Measurements from ENCODE around the gene TOX2. TPM values are rescaled to one million over a fixed set of nuclear protein-coding genes. Genes with fewer than 3 reads are reported as not detected.
A peak's percentile ranks its signal among the peaks of the same experiment; 100 is the strongest.

The TOX2 gene
- total RNA-seq, 1 donor from 2014 or later, result not detected

DNA sequence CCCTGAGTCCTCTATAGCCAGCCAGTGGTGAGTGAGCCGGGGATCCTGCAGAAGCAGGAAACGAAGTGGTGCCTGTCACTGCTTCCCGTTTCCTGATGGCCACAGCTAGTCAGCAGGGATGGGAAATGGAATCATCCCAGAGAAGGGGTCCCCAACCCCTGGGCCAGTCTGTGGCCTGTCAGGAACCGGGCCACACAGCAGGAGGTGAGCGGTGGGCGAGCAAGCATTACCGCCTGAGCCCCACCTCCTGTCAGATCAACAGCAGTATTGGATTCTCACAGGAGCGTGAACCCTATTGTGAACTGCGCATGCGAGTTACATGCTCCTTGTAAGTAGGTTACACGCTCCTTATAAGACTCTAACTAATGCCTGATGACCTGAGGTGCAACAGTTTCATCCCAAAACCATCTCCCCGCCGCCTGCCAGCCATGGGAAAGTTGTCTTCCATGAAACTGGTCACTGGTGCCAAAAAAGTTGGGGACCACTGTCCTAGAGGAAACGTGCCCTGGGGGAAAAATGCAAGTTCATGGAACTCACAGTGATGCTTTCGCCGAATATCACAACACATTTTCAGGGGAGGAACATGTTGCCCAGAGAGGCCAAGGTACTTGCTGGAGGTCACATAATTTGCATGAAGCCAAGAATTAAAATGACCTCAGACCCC is 158.5 kb downstream of the TOX2 start:
- DNase-seq (ENCODE audit: low read depth) (no peak), FAIRE-seq (no peak)
- TF ChIP-seq, protein P1, sequence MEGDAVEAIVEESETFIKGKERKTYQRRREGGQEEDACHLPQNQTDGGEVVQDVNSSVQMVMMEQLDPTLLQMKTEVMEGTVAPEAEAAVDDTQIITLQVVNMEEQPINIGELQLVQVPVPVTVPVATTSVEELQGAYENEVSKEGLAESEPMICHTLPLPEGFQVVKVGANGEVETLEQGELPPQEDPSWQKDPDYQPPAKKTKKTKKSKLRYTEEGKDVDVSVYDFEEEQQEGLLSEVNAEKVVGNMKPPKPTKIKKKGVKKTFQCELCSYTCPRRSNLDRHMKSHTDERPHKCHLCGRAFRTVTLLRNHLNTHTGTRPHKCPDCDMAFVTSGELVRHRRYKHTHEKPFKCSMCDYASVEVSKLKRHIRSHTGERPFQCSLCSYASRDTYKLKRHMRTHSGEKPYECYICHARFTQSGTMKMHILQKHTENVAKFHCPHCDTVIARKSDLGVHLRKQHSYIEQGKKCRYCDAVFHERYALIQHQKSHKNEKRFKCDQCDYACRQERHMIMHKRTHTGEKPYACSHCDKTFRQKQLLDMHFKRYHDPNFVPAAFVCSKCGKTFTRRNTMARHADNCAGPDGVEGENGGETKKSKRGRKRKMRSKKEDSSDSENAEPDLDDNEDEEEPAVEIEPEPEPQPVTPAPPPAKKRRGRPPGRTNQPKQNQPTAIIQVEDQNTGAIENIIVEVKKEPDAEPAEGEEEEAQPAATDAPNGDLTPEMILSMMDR (IDR thresholded peaks at IDR 0.05; ENCODE audit: insufficient read depth, low read length, severe bottlenecking), result no peak
- Histone ChIP-seq H3K27me3 (ENCODE audit: control insufficient read depth, insufficient read depth, low read length) (no peaks in the 10 kb centered on the region), H3K4me3 (ENCODE audit: low read depth, low read length) (no peak overlapping the region), H3K36me3 (ENCODE audit: control insufficient read depth, insufficient read depth, low read length) (no peaks in the 10 kb centered on the region)

DNA sequence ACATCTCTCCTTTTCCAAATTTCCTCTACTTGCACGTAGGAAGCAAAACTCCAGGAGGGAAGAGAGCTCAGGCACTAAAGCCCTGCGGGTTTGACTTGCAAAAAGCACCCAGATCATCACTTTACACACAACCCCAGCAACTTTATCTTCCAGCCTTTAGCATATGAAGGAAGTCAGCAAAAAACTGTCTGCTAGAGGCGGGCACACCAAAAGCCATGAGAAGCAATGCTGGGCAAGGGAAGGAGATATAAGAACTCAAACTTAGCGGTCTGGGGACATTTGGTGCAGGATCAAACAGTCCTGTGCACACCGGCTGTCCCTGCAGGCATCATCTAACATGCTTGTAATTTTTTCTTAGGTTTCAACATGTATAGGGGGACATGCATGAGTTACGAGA is 159.0 kb downstream of the TOX2 start:
- H3K4me3 ChIP-seq (ENCODE audit: low read depth, low read length), result no peak overlapping the region
- H3K27me3 ChIP-seq (ENCODE audit: control insufficient read depth, insufficient read depth, low read length), result no peaks in the 10 kb centered on the region
- no peaks in the 10 kb centered on the region for H3K36me3 ChIP-seq (ENCODE audit: control insufficient read depth, insufficient read depth, low read length)
- DNase-seq (ENCODE audit: low read depth) (no peak), FAIRE-seq (no peak)
- TF ChIP-seq, protein P1 (IDR thresholded peaks at IDR 0.05; ENCODE audit: insufficient read depth, low read length, severe bottlenecking), result no peak

DNA sequence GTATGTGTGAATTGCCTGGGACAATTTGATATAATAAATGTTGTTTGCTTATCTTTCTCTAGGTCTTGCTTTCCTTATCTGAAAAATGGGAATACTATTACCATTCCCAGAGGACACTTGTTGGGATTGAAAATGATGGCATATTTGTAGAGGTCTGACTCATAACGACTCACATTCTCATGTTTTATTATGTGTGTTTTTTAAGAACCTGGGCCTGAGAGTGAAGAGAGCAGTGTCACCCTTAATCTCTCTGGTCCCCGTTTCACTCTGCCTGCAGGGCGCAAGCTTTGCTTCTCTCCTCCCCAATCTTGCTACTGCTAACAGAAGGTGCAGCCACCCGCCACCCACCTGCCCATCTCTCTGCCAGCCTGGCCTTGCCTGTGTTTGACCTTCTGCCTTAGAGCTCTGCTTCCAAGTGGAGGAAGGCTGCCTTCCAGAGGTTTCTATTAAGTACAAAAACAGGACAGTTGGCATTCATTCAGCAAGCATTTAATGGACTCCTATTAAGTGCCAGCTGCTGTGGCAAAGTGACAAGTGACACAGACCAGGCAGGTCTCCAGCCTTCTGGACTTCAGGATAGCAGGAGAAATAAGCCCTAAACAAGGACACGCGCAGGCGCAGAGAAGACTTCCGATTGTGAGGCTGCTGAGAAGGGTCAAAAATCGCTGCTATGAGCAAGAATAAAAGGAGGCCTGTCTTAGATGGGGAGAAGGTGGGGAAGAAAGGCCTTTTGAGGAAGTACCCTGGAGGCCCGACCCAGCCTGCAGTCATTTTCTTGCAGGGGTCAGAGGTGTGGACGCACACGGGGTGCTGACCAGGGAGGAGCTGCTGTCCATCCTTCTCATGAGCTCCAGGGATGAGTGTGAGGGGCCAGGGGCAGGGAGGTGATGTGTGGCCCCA is 159.8 kb downstream of the TOX2 start:
- TF ChIP-seq, protein P1 (IDR thresholded peaks at IDR 0.05; ENCODE audit: insufficient read depth, low read length, severe bottlenecking), result no peak
- no peaks in the 10 kb centered on the region for H3K27me3 ChIP-seq (ENCODE audit: control insufficient read depth, insufficient read depth, low read length)
- DNase-seq (ENCODE audit: low read depth) (peak; percentile 72), FAIRE-seq (no peak)
- no peak overlapping the region for H3K4me3 ChIP-seq (ENCODE audit: low read depth, low read length)
- H3K36me3 ChIP-seq (ENCODE audit: control insufficient read depth, insufficient read depth, low read length), result no peaks in the 10 kb centered on the region

DNA sequence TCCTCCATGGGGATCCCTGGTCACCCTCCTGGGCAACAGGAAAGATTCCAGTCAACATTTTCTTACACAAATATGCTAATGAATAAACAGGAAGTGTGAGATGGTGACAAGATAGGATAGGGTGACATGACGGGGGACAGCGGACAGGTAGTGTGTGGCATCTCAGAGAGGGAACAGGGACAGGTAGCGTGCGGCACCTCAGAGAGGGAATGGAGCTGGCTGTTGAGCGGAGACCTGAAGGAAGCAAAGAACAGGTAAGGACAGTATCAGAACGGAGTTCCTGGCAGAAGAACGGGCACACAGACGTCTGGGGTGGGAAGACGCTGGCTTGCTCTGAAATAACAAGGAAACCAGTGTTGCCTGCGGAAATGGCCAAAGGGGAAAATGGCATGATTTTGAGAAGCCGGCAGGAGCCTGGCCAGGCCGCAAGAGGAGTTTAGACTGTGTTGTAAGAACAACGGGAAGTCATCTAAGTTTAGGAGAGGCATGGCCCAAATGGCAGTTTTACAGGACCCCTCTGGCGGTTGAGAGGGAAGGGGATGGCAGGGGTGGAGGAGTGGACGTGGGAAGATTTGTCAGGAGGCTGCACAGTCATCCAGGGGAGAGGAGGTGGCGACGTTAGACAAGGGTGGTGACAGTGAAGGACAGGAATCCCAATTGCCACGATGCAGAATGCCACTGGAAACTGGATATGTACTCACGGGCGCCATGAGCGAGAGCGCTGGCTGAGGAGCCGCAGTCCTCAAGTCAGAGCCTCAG is 160.7 kb downstream of the TOX2 start:
- DNase-seq (ENCODE audit: low read depth), result no peak
- FAIRE-seq, result no peak
- Histone ChIP-seq H3K4me3 (ENCODE audit: low read depth, low read length) (no peak overlapping the region), H3K27me3 (ENCODE audit: control insufficient read depth, insufficient read depth, low read length) (no peaks in the 10 kb centered on the region), H3K36me3 (ENCODE audit: control insufficient read depth, insufficient read depth, low read length) (no peaks in the 10 kb centered on the region)
- TF ChIP-seq, protein P1 (IDR thresholded peaks at IDR 0.05; ENCODE audit: insufficient read depth, low read length, severe bottlenecking), result no peak

DNA sequence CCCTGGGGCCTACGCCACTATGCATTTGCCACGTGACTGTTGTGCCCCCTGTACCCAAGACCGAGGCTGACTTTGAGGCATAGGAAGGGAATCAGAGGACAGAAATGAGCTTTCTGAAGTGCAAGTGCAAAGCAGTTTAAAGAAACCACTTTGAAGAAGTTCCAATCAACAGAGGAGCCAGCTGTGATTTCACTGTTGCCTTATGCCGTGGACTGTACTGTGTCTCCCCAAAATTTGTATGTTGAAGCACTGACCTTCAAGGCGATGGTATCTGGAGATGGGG is 161.2 kb downstream of the TOX2 start:
- DNase-seq (ENCODE audit: low read depth) (no peak), FAIRE-seq (no peak)
- Histone ChIP-seq H3K27me3 (ENCODE audit: control insufficient read depth, insufficient read depth, low read length) (no peaks in the 10 kb centered on the region), H3K4me3 (ENCODE audit: low read depth, low read length) (no peak overlapping the region), H3K36me3 (ENCODE audit: control insufficient read depth, insufficient read depth, low read length) (no peaks in the 10 kb centered on the region)
- TF ChIP-seq, protein P1 (IDR thresholded peaks at IDR 0.05; ENCODE audit: insufficient read depth, low read length, severe bottlenecking), result no peak

Data from bronchial epithelial cell (primary cell).